ENCODE results near the gene CLEC10A. TPM values are rescaled to one million over a fixed set of nuclear protein-coding genes. Genes with fewer than 3 reads are reported as not detected.
"Not testable (repeated sequence)": the region's sequence is repeated elsewhere in the genome, so short reads cannot be mapped to it uniquely, and the experiment has no call there.

The CLEC10A gene
- polyA plus RNA-seq, 4 donors = 0.45 to 14.6 (median 10.0) TPM

DNA sequence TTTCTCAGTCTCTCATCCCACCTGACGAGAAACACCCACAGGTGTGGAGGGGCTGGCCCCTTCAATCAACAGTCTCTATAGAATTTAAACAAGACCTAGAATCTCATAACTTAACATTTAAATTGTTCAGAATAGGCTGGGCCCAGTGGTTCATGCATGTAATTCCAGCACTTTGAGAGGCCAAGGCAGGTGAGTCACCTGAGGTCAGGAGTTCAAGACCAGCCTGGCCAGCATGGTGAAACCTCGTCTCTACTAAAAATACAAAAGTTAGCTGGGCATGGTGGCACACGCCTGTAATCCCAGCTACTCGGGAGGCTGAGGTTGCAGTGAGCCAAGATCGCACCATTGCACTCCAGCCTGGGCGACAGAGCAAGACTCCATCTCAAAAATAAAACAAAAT lies 9.5 kb upstream of the CLEC10A start:
- H3K4me1 ChIP-seq (ENCODE audit: control insufficient read depth in 3 of 3, insufficient read depth in 2 of 3, low read depth in 1 of 3, low read length in 2 of 3); DNase-seq; H3K27ac ChIP-seq (ENCODE audit: low read depth in 1 of 3, low read length in 2 of 3); H3K27me3 ChIP-seq (ENCODE audit: control insufficient read depth in 3 of 3, insufficient read depth in 3 of 3, low read length in 3 of 3); H3K4me3 ChIP-seq (ENCODE audit: low read depth in 1 of 3, low read length in 3 of 3); FAIRE-seq; H3K36me3 ChIP-seq (ENCODE audit: control insufficient read depth in 3 of 3, insufficient read depth in 2 of 3, low read depth in 1 of 3, low read length in 3 of 3); H3K9me3 ChIP-seq (ENCODE audit: control insufficient read depth in 2 of 2, insufficient read depth in 1 of 2, low read depth in 1 of 2, low read length in 1 of 2): not testable (repeated sequence)
- 84 to 89% (median 89%) methylated on average over 6 of the region's 6 CpGs for WGBS, 3 donors

DNA sequence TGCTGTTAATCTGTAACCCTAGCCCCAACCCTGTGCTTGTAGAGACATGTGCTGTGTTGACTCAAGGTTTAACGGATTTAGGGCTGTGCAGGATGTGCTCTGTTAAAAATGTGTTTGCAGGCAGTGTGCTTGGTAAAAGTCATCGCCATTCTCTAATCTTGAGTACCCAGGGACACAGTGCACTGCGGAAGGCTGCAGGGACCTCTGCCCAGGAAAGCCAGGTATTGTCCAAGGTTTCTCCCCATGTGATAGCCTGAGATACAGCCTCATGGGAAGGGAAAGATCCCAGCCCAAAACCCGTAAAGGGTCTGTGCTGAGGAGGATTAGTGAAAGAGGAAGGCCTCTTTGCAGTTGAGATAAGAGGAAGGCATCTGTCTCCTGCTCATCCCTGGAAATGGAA lies 8.4 kb upstream of the CLEC10A start:
- H3K4me1 ChIP-seq (ENCODE audit: control insufficient read depth in 3 of 3, insufficient read depth in 2 of 3, low read depth in 1 of 3, low read length in 2 of 3); DNase-seq; H3K36me3 ChIP-seq (ENCODE audit: control insufficient read depth in 3 of 3, insufficient read depth in 2 of 3, low read depth in 1 of 3, low read length in 3 of 3); H3K27me3 ChIP-seq (ENCODE audit: control insufficient read depth in 3 of 3, insufficient read depth in 3 of 3, low read length in 3 of 3); H3K9me3 ChIP-seq (ENCODE audit: control insufficient read depth in 2 of 2, insufficient read depth in 1 of 2, low read depth in 1 of 2, low read length in 1 of 2); H3K4me3 ChIP-seq (ENCODE audit: low read depth in 1 of 3, low read length in 3 of 3); H3K27ac ChIP-seq (ENCODE audit: low read depth in 1 of 3, low read length in 2 of 3); FAIRE-seq: not testable (repeated sequence)
- WGBS, 3 donors = 35 to 52% (median 36%) methylated on average over 4 of the region's 4 CpGs

DNA sequence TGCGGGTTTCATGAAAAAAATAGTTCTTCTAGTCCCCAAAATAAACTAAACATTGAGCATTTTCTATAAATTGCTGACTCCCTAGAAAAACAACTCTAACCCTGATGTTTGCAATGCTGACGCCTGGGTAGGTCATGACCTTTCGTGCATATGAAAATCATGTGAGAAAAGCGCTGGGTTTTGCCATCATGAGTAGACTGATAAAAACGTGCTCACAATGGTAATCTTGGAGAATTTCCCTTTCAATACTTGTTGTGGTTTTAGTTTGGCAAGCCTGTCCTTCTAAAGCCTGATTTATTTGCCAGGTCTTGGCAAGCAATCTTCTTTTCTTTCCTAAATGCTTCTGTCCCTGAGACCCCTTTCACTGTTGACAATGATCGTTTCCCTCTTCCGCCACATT lies 4.0 kb upstream of the CLEC10A start:
- Histone ChIP-seq H3K4me1 (ENCODE audit: control insufficient read depth in 3 of 3, insufficient read depth in 2 of 3, low read depth in 1 of 3, low read length in 2 of 3) (no peaks in the 10 kb centered on the region), H3K27ac (ENCODE audit: low read depth in 1 of 3, low read length in 2 of 3) (no peak overlapping the region), H3K9me3 (ENCODE audit: control insufficient read depth in 2 of 2, insufficient read depth in 1 of 2, low read depth in 1 of 2, low read length in 1 of 2) (peaks cover 0 to 4% of the 10 kb centered on the region in 2 donors), H3K36me3 (ENCODE audit: control insufficient read depth in 3 of 3, insufficient read depth in 2 of 3, low read depth in 1 of 3, low read length in 3 of 3) (no peaks in the 10 kb centered on the region), H3K27me3 (ENCODE audit: control insufficient read depth in 3 of 3, insufficient read depth in 3 of 3, low read length in 3 of 3) (peaks cover 0 to 3% (median 0%) of the 10 kb centered on the region in 3 donors), H3K4me3 (ENCODE audit: low read depth in 1 of 3, low read length in 3 of 3) (no peak overlapping the region)
- DNase-seq (no peak), FAIRE-seq (no peak)
- WGBS, 3 donors = 43 to 57% (median 54%) methylated on average over 7 of the region's 7 CpGs

DNA sequence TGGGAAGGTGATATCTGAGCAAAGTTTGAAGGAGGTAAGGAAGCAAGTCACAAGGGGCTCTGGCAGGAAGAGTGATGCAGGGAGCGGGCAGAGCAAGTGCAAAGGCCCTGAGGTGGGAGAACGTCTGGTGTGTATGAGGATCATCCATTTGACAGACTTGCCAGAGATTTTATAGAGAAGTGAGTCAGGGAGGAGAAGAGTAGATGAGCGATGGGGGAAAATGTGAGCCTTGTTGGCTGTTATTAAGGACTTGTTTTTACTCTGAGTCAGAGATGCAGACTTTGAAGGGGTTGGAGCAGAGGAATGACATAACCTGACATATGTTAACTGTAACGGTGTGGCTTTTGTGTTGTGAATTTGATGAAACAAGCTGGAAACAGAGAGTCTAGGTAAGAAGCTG lies 3.5 kb upstream of the CLEC10A start:
- Histone ChIP-seq H3K4me1 (ENCODE audit: control insufficient read depth in 3 of 3, insufficient read depth in 2 of 3, low read depth in 1 of 3, low read length in 2 of 3) (no peaks in the 10 kb centered on the region), H3K27me3 (ENCODE audit: control insufficient read depth in 3 of 3, insufficient read depth in 3 of 3, low read length in 3 of 3) (peaks cover 0 to 3% (median 0%) of the 10 kb centered on the region in 3 donors), H3K9me3 (ENCODE audit: control insufficient read depth in 2 of 2, insufficient read depth in 1 of 2, low read depth in 1 of 2, low read length in 1 of 2) (peaks cover 0 to 4% of the 10 kb centered on the region in 2 donors), H3K27ac (ENCODE audit: low read depth in 1 of 3, low read length in 2 of 3) (no peak overlapping the region), H3K4me3 (ENCODE audit: low read depth in 1 of 3, low read length in 3 of 3) (no peak overlapping the region), H3K36me3 (ENCODE audit: control insufficient read depth in 3 of 3, insufficient read depth in 2 of 3, low read depth in 1 of 3, low read length in 3 of 3) (no peaks in the 10 kb centered on the region)
- 82 to 84% (median 82%) methylated on average over 4 of the region's 4 CpGs for WGBS, 3 donors
- no peak for FAIRE-seq
- no peak for DNase-seq

DNA sequence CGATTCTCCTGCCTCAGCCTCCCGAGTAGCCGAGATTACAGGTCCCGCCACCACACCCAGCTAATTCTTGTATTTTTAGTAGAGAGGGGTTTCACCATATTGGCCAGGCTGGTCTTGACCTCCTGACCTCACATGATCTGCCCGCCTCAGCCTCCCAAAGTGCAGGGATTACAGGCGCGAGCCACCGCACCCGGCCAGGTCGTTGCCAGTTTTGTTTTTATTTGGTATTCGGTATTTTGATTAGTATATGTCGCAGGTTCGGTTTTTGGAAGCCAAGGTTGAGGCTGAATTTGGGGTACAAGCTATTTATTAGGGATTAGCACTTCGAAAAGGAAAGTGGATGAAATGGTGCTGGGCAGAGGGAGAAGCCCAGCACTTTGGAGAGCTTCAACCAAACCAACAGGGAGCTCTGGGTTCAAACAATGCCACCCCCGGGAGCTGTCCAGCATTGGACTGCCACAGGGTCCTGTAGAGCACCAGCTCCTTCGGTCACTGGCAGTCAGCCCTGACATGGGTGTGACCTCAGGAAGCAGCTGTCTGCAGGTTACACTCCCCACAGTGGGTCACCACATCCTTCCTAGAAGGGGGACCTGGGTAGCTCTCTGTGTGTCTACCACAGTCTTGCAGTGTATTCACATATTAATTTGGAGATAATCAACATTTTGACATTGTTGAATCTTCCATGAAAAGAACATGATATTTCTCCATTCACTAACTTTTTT lies 1.5 kb upstream of the CLEC10A start:
- H3K36me3 ChIP-seq (ENCODE audit: control insufficient read depth in 3 of 3, insufficient read depth in 2 of 3, low read depth in 1 of 3, low read length in 3 of 3) = no peaks in the 10 kb centered on the region
- H3K27ac ChIP-seq (ENCODE audit: low read depth in 1 of 3, low read length in 2 of 3) = no peak overlapping the region
- FAIRE-seq (no peak), DNase-seq (peak in 1 of 2 donors; percentile 7)
- H3K4me1 ChIP-seq (ENCODE audit: control insufficient read depth in 3 of 3, insufficient read depth in 2 of 3, low read depth in 1 of 3, low read length in 2 of 3) = no peaks in the 10 kb centered on the region
- H3K27me3 ChIP-seq (ENCODE audit: control insufficient read depth in 3 of 3, insufficient read depth in 3 of 3, low read length in 3 of 3) = no peaks in the 10 kb centered on the region
- 78 to 83% (median 82%) methylated on average over 16 of the region's 16 CpGs for WGBS, 3 donors
- H3K4me3 ChIP-seq (ENCODE audit: low read depth in 1 of 3, low read length in 3 of 3) = no peak overlapping the region
- H3K9me3 ChIP-seq (ENCODE audit: control insufficient read depth in 2 of 2, insufficient read depth in 1 of 2, low read depth in 1 of 2, low read length in 1 of 2) = peaks cover 0 to 4% of the 10 kb centered on the region in 2 donors

DNA sequence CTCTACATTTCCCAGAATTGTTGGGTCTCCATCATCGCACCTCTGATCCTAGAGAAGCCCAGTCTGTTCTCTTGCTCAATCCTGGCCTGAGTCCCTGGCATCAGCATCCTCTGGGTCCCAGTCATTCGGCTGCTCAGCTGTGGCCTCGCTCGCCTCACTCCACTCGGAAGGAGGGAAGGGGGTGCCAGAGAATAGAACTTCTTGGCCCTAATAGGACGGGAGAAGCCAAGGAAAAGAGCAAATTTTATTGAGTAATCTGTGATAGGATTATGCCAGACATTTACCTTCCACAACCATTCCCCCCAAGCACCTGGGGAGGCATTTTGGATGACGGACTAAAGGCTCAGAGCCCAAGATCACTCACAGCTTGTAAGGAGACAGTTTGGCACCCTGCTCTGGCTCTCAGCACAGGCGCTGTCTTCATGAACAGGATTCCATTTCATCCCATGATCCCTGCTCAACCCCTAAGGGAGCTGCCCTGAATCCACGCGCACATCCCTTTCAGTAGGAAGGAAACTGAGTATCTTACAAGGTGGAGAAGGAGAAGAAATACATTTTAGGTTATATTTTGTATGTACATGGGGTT lies 498 bp upstream of the CLEC10A start:
- H3K36me3 ChIP-seq (ENCODE audit: control insufficient read depth in 3 of 3, insufficient read depth in 2 of 3, low read depth in 1 of 3, low read length in 3 of 3) = no peaks in the 10 kb centered on the region
- H3K9me3 ChIP-seq (ENCODE audit: control insufficient read depth in 2 of 2, insufficient read depth in 1 of 2, low read depth in 1 of 2, low read length in 1 of 2) = peaks cover 0 to 4% of the 10 kb centered on the region in 2 donors
- FAIRE-seq (no peak), DNase-seq (no peak)
- no peak overlapping the region for H3K4me3 ChIP-seq (ENCODE audit: low read depth in 1 of 3, low read length in 3 of 3)
- H3K27ac ChIP-seq (ENCODE audit: low read depth in 1 of 3, low read length in 2 of 3) = no peak overlapping the region
- H3K27me3 ChIP-seq (ENCODE audit: control insufficient read depth in 3 of 3, insufficient read depth in 3 of 3, low read length in 3 of 3) = no peaks in the 10 kb centered on the region
- no peaks in the 10 kb centered on the region for H3K4me1 ChIP-seq (ENCODE audit: control insufficient read depth in 3 of 3, insufficient read depth in 2 of 3, low read depth in 1 of 3, low read length in 2 of 3)
- WGBS, 3 donors = 59 to 82% (median 78%) methylated on average over 10 of the region's 10 CpGs

DNA sequence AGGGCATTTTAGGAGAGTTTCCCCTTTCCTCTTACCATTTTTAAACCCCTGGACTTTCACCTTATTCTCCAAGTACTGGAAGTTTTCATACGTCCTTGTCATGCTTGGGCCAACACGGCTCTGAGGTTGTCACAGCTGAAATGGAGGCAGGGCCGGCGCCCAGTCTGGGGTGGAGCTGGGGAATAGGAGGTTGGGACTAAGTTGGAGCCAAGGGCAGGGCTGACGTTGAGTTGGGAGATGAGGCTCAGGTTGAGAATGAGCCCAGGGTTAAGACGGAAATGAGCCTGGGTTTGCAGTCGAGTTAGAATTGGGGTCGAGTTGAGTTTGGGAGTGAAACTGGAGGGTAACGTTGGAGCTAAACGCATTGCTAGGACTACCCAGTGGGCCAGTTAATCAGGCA lies 1.3 kb downstream of the CLEC10A start:
- 79 to 82% (median 80%) methylated on average over 10 of the region's 10 CpGs for WGBS, 3 donors
- H3K27me3 ChIP-seq (ENCODE audit: control insufficient read depth in 3 of 3, insufficient read depth in 3 of 3, low read length in 3 of 3) = no peaks in the 10 kb centered on the region
- no peak for FAIRE-seq
- no peaks in the 10 kb centered on the region for H3K4me1 ChIP-seq (ENCODE audit: control insufficient read depth in 3 of 3, insufficient read depth in 2 of 3, low read depth in 1 of 3, low read length in 2 of 3)
- no peaks in the 10 kb centered on the region for H3K36me3 ChIP-seq (ENCODE audit: control insufficient read depth in 3 of 3, insufficient read depth in 2 of 3, low read depth in 1 of 3, low read length in 3 of 3)
- peaks cover 0 to 4% of the 10 kb centered on the region in 2 donors for H3K9me3 ChIP-seq (ENCODE audit: control insufficient read depth in 2 of 2, insufficient read depth in 1 of 2, low read depth in 1 of 2, low read length in 1 of 2)
- H3K4me3 ChIP-seq (ENCODE audit: low read depth in 1 of 3, low read length in 3 of 3) = no peak overlapping the region
- DNase-seq = no peak
- H3K27ac ChIP-seq (ENCODE audit: low read depth in 1 of 3, low read length in 2 of 3) = no peak overlapping the region

DNA sequence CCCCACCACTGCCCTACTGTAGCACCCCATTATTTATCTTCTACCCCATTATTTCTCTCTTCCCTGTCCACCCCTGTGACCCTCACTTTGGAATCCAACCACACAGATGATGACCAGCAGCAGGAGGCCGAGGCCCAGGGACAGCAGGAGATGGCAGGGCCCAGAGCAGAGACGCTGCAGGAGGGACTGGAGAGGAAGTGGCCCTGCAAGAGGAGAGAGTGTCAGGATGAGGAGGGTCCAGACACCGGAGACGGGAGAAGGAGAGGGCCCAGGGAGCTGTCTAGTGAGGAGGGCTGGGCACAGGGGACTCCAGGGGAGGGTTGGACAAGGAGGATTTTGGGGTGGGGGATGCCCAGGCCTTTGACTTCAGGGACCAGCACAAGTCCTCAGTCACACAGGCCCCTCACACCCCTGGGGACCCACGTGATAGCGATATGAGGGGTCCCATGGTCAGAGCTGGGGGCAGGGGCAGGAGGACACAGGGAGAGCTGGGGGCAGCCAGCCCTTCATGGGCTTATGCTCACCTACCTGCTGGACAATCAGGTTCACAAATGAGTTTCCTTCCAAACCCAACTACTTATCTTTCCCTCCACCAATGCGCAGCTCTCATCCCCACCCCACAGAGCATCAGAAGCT lies 2.0 kb downstream of the CLEC10A start:
- Histone ChIP-seq H3K27me3 (ENCODE audit: control insufficient read depth in 3 of 3, insufficient read depth in 3 of 3, low read length in 3 of 3) (no peaks in the 10 kb centered on the region), H3K27ac (ENCODE audit: low read depth in 1 of 3, low read length in 2 of 3) (no peak overlapping the region), H3K9me3 (ENCODE audit: control insufficient read depth in 2 of 2, insufficient read depth in 1 of 2, low read depth in 1 of 2, low read length in 1 of 2) (peaks cover 0 to 4% of the 10 kb centered on the region in 2 donors), H3K4me3 (ENCODE audit: low read depth in 1 of 3, low read length in 3 of 3) (no peak overlapping the region), H3K4me1 (ENCODE audit: control insufficient read depth in 3 of 3, insufficient read depth in 2 of 3, low read depth in 1 of 3, low read length in 2 of 3) (no peaks in the 10 kb centered on the region), H3K36me3 (ENCODE audit: control insufficient read depth in 3 of 3, insufficient read depth in 2 of 3, low read depth in 1 of 3, low read length in 3 of 3) (no peaks in the 10 kb centered on the region)
- FAIRE-seq (no peak), DNase-seq (no peak)
- 77 to 86% (median 84%) methylated on average over 7 of the region's 7 CpGs for WGBS, 3 donors
